Urinary bladder (tissue), 4 donors: ENCODE results near the gene ARHGAP1. TPM values are rescaled to one million over a fixed set of nuclear protein-coding genes. Genes with fewer than 3 reads are reported as not detected.

Experiments
- DNase-seq: peaks from one replicate; pipeline ENCODE4 v3.0.0-alpha.2; 2015; ENCODE audit errors: extremely low spot score
- H3K27ac ChIP-seq: one replicate; pipeline ENCODE4 v1.5.1; 2013; ENCODE audit warnings: low read depth, mild to moderate bottlenecking, moderate library complexity
- H3K36me3 ChIP-seq: one replicate; pipeline ENCODE4 v1.6.1; 2013; ENCODE audit warnings: mild to moderate bottlenecking, moderate library complexity; ENCODE audit not compliant: insufficient read depth
- H3K4me1 ChIP-seq: one replicate; pipeline ENCODE4 v1.6.1; 2013; ENCODE audit warnings: mild to moderate bottlenecking, moderate library complexity; ENCODE audit not compliant: insufficient read depth
- H3K4me3 ChIP-seq: one replicate; pipeline ENCODE4 v1.5.1; 2013; ENCODE audit warnings: low read depth, low read length
- WGBS: extraction: QIAGEN DNeasy Blood & Tissue Kit; methylation state at CpG from one replicate; pipeline ENCODE4 v1.1.7; 2013; 5-methylcytosine and 5-hydroxymethylcytosine counted together
- polyA plus RNA-seq: library from polyadenylated mRNA; stranded (reverse); fragments of 200-250 nt; gene quantifications from one replicate; pipeline ENCODE4 v1.2.3, GENCODE V29; 2013
- total RNA-seq: library from RNA; depleted of rRNA; stranded (reverse); fragments of >200 nt; gene quantifications from one replicate; pipeline ENCODE4 v1.2.3, GENCODE V29; 2014
- donor health status: healthy with polysubstance abuse.
- donor health status: healthy.

Gene ARHGAP1
- total and polyA plus RNA-seq, 2 donors: 41.8 to 128 TPM

GRCh38 chr11:46729110-46730027 is 28.9 kb upstream of the ARHGAP1 start:
- Histone ChIP-seq H3K4me1 (no peaks in the 10 kb centered on the region), H3K27ac (no peak overlapping the region), H3K4me3 (no peak overlapping the region), H3K36me3 (no peaks in the 10 kb centered on the region)
- 77% methylated on average over 24 of the region's 24 CpGs for WGBS
- no peak for DNase-seq

DNA sequence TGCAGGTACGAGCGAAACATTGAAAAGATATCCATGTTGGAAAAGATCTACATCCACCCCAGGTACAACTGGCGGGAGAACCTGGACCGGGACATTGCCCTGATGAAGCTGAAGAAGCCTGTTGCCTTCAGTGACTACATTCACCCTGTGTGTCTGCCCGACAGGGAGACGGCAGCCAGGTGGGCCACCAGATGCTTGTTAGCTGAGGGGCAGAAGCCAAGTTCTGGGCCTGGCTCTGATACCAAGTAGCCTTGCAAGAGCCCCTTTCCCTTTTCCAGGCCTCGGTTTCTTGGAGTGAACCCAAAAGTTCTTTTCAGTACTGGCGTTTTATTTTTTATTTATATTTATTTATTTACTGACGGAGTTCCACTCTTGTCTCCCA is 28.2 kb upstream of the ARHGAP1 start:
- H3K36me3 ChIP-seq: no peaks in the 10 kb centered on the region
- H3K27ac ChIP-seq: no peak overlapping the region
- H3K4me3 ChIP-seq: no peak overlapping the region
- H3K4me1 ChIP-seq: no peaks in the 10 kb centered on the region
- no peak for DNase-seq
- 79% methylated on average over 9 of the region's 9 CpGs for WGBS

- no peak overlapping the region for H3K27ac ChIP-seq
- no peaks in the 10 kb centered on the region for H3K36me3 ChIP-seq
- no peaks in the 10 kb centered on the region for H3K4me1 ChIP-seq
- 89% methylated on average over 17 of the region's 17 CpGs for WGBS
- no peak for DNase-seq
- no peak overlapping the region for H3K4me3 ChIP-seq
Observed at GRCh38 chr11:46727952-46728658, 27.7 kb upstream of the ARHGAP1 start.

DNA sequence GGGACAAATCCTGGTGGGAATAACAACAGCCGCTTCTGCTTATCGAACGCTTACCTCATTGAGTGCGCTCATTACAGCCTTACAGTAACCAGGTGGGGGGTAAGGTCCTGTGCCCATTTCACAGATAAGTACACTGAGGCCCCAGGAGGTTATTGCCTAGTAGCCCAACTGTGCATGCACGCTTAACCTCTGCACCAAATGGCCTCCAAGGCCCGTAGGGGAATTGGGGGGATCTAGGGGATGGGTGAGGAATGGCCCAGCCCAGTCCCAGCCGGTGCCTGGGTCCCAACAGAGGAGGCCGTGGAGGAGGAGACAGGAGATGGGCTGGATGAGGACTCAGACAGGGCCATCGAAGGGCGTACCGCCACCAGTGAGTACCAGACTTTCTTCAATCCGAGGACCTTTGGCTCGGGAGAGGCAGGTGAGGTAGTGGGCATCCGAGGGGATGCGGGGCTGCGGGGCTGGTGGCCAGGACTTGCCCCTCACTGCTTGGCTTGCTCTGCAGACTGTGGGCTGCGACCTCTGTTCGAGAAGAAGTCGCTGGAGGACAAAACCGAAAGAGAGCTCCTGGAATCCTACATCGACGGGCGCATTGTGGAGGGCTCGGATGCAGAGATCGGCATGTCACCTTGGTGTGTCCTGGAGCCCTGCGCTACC is 25.9 kb upstream of the ARHGAP1 start:
- WGBS: 92% methylated on average over 26 of the region's 26 CpGs
- Histone ChIP-seq H3K4me3 (no peak overlapping the region), H3K36me3 (no peaks in the 10 kb centered on the region), H3K27ac (no peak overlapping the region), H3K4me1 (no peaks in the 10 kb centered on the region)
- no peak for DNase-seq

- H3K4me3 ChIP-seq: no peak overlapping the region
- no peak overlapping the region for H3K27ac ChIP-seq
- no peaks in the 10 kb centered on the region for H3K36me3 ChIP-seq
- WGBS: 83% methylated on average over 19 of the region's 19 CpGs
- DNase-seq: no peak
- H3K4me1 ChIP-seq: no peaks in the 10 kb centered on the region
Observed at GRCh38 chr11:46725338-46726205, 25.2 kb upstream of the ARHGAP1 start.

GRCh38 chr11:46724088-46724487 is 23.7 kb upstream of the ARHGAP1 start:
- Histone ChIP-seq H3K36me3 (no peaks in the 10 kb centered on the region), H3K4me3 (no peak overlapping the region), H3K27ac (no peak overlapping the region), H3K4me1 (no peaks in the 10 kb centered on the region)
- 62% methylated on average over 8 of the region's 8 CpGs for WGBS
- DNase-seq: no peak

GRCh38 chr11:46723359-46723680 is 22.9 kb upstream of the ARHGAP1 start:
- no peaks in the 10 kb centered on the region for H3K4me1 ChIP-seq
- no peak overlapping the region for H3K4me3 ChIP-seq
- no peak for DNase-seq
- no peaks in the 10 kb centered on the region for H3K36me3 ChIP-seq
- WGBS: 80% methylated on average over 8 of the region's 8 CpGs
- H3K27ac ChIP-seq: no peak overlapping the region

DNA sequence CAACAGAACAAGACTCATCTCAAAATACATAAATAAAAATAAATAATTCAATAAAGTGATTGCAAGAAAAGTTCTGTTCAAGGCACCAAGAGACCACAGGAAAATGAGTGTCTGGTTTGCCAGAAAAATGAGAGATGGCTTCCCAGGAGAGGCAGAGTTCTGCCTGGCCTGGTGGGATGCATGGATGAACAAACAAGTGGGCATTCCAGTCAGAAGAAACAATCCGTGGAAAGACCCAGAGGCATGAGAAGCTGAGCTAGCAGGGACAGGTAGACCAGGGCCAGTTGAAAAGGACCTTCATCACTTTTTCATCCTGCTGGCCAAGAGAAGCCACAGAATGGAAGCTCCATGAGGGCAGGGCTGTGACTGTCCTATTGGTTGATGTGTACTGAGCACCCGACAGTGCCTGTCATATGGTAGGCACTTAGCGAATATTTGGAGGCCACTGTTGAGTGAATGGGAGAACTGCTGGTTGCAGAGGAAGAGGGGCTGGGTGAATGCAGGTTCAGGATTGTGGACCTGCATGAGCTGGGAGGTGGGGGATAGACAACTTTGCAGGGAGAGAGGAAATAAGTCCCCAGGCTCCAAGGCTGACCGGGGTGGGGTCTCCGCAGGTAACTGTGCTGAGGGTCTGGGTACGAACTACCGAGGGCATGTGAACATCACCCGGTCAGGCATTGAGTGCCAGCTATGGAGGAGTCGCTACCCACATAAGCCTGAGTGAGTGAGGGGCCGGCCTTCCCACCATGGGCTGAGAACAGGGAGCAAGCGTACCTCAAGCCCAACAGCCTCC is 22.3 kb upstream of the ARHGAP1 start:
- Histone ChIP-seq H3K36me3 (no peaks in the 10 kb centered on the region), H3K4me1 (no peaks in the 10 kb centered on the region), H3K4me3 (no peak overlapping the region), H3K27ac (no peak overlapping the region)
- no peak for DNase-seq
- 92% methylated on average over 11 of the region's 11 CpGs for WGBS

DNA sequence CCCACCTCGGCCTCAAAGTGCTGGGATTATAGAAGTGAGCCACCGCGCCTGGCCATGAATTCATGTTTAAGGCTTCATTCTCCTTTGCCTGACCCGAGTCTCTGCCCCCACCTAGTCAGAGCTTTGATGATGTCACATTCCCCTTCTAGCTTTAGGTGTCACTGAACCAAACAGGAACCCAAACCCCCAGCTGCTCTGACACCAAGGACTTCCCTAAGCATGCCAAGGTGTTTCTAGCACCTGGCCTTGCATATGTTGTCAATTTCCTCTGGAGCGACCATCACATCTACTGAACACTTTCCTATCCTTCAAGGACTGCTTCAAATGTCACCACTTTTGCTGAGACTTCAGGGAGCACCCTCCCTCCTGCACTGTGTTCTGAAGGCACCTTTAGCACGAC is 20.9 kb upstream of the ARHGAP1 start:
- H3K4me1 ChIP-seq: no peaks in the 10 kb centered on the region
- H3K36me3 ChIP-seq: no peaks in the 10 kb centered on the region
- no peak overlapping the region for H3K27ac ChIP-seq
- no peak for DNase-seq
- WGBS: 76% methylated on average over 6 of the region's 6 CpGs
- no peak overlapping the region for H3K4me3 ChIP-seq

GRCh38 chr11:46719543-46720218 is 19.3 kb upstream of the ARHGAP1 start:
- no peak overlapping the region for H3K27ac ChIP-seq
- no peaks in the 10 kb centered on the region for H3K36me3 ChIP-seq
- 88% methylated on average over 25 of the region's 25 CpGs for WGBS
- no peak for DNase-seq
- no peak overlapping the region for H3K4me3 ChIP-seq
- no peaks in the 10 kb centered on the region for H3K4me1 ChIP-seq

DNA sequence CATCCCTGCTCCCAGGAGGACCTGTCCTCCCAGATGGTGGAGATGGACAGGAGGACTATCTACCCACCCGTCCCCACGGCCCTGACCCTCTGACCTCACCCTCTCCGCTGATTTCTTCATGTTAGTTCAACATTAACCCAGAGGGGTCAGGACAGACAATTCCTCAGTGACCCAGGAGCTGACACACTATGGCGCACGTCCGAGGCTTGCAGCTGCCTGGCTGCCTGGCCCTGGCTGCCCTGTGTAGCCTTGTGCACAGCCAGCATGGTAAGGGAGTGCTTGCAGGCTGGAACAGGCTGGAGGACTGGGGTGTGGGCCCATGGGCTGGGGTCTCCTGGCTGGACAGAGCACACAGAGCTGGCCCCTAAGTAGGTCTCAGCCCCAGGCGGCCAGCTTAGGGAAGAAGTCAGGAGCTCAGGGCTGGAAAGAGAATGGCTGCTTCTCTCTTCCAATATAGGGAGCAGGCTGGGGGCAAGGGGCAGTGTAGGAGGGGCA is 18.7 kb upstream of the ARHGAP1 start, which contains the start of gene F2:
Gene F2 (plus strand): TSS at position 166 of the 495 bp plus-strand sequence. CDS start 23 bp downstream, at position 189.
- no peak for DNase-seq
- Histone ChIP-seq H3K36me3 (no peaks in the 10 kb centered on the region), H3K4me1 (no peaks in the 10 kb centered on the region), H3K27ac (no peak within 1 kb of the TSS), H3K4me3 (no peak within 1 kb of the TSS)
- WGBS: 74% methylated on average over 7 of the region's 7 CpGs
